Muscle layer of duodenum (tissue), 2 donors: ENCODE results near the gene WDR75.

Experiments
- H3K27ac ChIP-seq: one replicate; pipeline ENCODE4 v1.7.0; 2013; ENCODE audit warnings: mild to moderate bottlenecking, low read length
- H3K27me3 ChIP-seq: one replicate; pipeline ENCODE4 v1.7.0; 2013; ENCODE audit warnings: low read depth, mild to moderate bottlenecking, control low read depth, low read length
- H3K36me3 ChIP-seq, 2 donors: one replicate each; pipeline ENCODE4 v1.7.0; 2013; ENCODE audit warnings: low read length in 2 of 2, control low read depth in 1 of 2, mild to moderate bottlenecking in 1 of 2; ENCODE audit not compliant: insufficient read depth in 2 of 2, control insufficient read depth in 1 of 2
- H3K4me1 ChIP-seq, 2 donors: one replicate each; pipeline ENCODE4 v1.7.0; 2013; ENCODE audit warnings: low read length in 2 of 2, mild to moderate bottlenecking in 2 of 2, control low read depth in 1 of 2, moderate library complexity in 1 of 2; ENCODE audit not compliant: insufficient read depth in 2 of 2, control insufficient read depth in 1 of 2
- H3K4me3 ChIP-seq, 2 donors: one replicate each; pipeline ENCODE4 v1.7.0; 2013; ENCODE audit warnings: low read length in 2 of 2, low read depth in 1 of 2, mild to moderate bottlenecking in 1 of 2
- H3K9me3 ChIP-seq, 2 donors: one replicate each; pipeline ENCODE4 v1.7.0; 2013; ENCODE audit warnings: low read length in 2 of 2, control low read depth in 1 of 2, mild to moderate bottlenecking in 1 of 2; ENCODE audit not compliant: control insufficient read depth in 1 of 2
- donor health status: healthy.

The WDR75 gene

DNA sequence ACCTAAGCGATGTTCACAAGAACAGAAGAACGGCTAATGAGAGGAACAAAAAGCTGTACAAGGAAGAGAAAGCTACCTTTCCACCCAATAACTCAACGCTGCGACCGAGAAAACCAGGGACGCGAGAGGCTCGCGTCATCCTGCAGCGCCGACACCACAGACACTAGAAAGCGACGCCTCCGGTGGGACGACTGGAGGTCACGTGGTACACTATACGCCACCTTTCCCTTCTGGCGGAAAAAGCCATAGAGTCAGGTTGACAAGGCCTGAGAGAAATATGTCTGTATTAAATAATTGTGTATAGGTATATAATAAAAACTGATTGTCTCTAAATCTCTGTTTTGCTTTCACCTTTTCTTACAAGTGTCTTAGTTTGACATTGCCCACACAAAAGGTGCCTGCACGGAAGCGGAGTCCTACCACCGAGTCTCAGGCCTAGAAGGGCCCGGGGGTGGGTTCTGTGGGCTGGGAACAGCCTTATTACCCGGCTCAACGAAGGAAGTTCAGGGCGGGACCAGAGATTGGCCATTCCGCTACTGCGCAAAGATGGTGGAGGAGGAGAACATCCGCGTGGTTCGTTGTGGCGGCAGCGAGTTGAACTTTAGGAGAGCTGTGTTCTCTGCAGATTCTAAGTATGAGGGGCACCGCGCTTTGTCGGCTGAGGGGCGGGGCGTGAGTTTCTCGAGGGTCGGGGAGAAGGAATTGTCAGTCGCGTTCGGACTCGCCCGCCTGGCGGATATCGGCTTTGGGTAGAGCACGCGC is at the start of gene WDR75:
Gene WDR75, plus strand, starts transcription at position 528 of the 762 bp plus-strand sequence. Its CDS starts 19 bp downstream, at position 547.
- no peaks in the 10 kb centered on the region for H3K27me3 ChIP-seq
- no peaks in the 10 kb centered on the region for H3K36me3 ChIP-seq
- H3K4me1 ChIP-seq = peaks cover 4 to 27% of the 10 kb centered on the region in 2 donors
- no peaks in the 10 kb centered on the region for H3K9me3 ChIP-seq
- peak within 1 kb of the TSS; percentile 98 for H3K27ac ChIP-seq
- peak within 1 kb of the TSS; percentile 94 to 95 for H3K4me3 ChIP-seq

DNA sequence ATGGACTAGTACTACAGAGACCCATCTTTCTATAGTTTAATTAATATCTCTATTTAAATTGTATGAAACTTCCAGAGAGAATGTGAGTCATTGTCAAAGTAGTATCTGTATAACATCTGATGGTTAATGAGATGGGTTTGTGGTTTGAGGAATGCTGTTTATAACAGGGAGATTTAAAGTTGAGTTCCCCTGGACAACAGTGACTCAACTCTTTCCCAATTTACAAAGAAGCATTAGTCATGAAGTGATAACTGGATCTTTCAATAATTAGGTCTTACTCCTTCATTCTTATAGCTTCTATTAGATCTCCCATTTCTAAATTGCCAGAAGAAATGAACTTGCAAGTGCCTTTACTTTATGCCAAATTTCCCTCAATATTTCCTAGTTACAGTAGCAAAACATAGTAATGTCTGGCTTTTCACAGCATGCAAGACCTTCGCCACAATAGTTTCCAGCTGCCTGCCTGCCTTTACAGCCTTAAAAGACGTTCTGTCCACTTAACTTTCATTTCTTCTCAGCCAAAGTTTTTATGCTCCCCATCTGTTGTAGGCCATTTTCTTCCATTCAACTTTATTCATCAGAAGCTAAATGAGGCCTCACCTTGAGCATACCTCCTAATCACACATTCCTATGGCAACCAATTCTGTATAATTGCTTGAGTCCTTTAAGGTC is 47.7 kb upstream of the WDR75 start:
- Histone ChIP-seq H3K4me3 (peak overlapping the region in 1 of 2 donors; percentile 4), H3K36me3 (no peaks in the 10 kb centered on the region), H3K9me3 (no peaks in the 10 kb centered on the region), H3K4me1 (peaks cover 0 to 15% of the 10 kb centered on the region in 2 donors), H3K27ac (peak overlapping the region; percentile 81), H3K27me3 (no peaks in the 10 kb centered on the region)

DNA sequence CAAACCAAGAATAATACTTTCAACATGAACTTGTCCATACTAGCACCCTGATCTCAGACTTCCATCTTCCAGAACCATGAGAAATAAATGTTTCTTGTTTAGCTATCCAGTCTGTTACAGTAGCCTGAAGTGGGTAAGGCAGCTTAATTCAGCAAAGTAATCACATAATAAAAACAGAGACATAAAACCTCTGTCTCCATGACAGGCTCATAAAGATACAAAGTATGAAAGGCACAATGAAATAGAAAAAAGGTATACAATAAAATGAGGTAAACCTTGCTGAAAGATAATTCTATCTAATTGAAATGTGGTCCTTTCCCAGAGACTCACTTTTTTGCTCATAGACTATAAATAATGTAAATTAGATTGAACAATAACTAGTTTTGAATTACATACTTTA is 46.7 kb upstream of the WDR75 start:
- Histone ChIP-seq H3K9me3 (no peaks in the 10 kb centered on the region), H3K4me3 (no peak overlapping the region), H3K36me3 (no peaks in the 10 kb centered on the region), H3K27me3 (no peaks in the 10 kb centered on the region), H3K27ac (peak overlapping the region; percentile 81), H3K4me1 (peaks cover 0 to 15% of the 10 kb centered on the region in 2 donors)

DNA sequence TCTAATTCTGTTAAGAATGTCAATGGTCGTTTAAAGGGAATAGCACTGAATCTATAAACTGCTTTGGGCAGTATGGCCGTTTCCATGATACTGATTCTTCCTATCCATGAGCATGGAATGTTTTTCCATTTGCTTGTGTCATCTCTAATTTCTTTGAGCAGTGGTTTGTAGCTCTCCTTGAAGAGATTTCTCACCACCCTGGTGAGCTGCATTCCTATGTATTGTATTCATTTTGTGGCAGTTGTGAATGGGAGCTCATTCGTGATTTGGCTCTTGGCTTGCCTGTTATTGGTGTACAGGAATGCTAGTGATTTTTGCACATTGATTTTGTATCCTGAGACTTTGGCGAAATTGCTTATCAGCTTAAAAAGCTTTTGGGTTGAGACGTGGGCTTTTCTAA is 38.3 kb upstream of the WDR75 start:
- Histone ChIP-seq H3K4me1 (peaks cover 0 to 15% of the 10 kb centered on the region in 2 donors), H3K27me3 (no peaks in the 10 kb centered on the region), H3K27ac (no peak overlapping the region), H3K9me3 (no peaks in the 10 kb centered on the region), H3K36me3 (no peaks in the 10 kb centered on the region), H3K4me3 (no peak overlapping the region)

DNA sequence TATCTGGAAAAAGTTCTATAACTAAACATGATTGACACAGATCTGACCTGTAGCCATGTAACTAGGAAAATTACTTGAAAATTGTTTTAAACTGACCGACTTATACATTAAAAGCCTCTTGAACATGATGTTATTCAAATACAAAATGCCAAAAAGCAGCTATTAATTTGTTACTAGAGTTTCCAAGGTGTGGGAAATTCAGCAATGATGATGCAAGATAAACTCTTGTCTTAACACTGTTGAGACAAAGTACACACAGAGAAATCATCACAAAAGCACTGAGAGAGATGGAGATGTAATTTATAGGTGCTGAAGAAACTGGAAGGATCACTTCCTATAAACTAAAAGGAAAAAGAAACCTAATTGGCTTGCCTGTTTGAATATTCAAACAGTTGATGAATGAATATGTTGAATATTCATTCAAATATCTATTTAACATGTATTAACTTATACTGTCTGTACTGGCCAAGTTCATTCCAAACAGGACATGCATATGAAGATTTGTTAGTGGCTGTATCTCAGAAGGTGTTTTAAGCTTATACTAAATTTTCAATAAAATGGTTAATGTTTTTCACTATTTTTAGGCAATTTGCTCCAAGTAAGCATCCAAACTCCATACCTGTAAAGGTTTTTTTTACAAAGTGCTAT is 34.6 kb upstream of the WDR75 start:
- Histone ChIP-seq H3K9me3 (no peaks in the 10 kb centered on the region), H3K36me3 (no peaks in the 10 kb centered on the region), H3K27me3 (no peaks in the 10 kb centered on the region), H3K4me3 (no peak overlapping the region), H3K27ac (peak overlapping the region; percentile 88), H3K4me1 (peaks cover 5 to 21% of the 10 kb centered on the region in 2 donors)

DNA sequence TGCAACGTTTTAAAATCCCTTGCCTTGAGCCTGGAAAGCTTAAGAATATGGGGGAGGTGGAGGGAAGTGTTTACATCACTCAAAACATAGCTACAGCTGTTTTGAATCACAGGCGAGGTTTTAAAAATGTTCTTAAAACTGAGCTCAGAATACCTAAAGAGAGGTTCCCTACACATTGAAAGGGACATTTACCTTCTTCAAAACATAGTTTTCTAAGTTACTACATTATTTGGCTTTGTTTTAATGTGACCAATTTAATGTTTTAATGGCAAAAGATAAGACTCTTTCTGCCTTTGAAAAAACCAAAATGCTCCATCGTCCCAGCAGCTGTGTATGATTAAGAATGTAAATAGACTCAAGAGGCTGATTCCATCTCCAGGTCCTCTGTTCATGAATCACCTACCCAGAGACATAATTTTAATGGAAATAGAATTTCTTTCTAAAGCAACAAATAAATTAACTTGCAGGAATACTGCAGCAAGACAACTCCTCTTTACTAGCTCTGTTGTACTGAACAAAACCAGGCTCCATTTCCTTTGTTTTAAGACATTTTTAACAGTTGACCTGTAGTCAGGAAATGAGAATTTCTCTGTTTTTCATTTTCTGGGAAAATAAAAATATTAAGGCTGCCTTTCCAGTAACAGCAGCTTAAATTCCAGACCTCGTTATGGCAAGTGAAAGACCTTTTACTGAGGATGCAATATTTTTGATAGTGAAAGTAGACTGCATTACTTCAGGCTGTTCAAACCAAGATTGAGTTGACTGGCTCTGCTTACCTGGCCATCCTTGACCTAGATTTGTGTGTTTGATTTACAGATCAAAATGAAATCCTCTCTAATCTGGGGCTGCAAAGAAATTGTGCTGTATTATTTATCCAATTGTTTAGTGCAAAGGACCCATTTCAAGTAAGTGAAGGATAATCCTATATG is 33.7 kb upstream of the WDR75 start:
- Histone ChIP-seq H3K4me1 (peaks cover 5 to 21% of the 10 kb centered on the region in 2 donors), H3K4me3 (peak overlapping the region; percentile 24 to 26), H3K27ac (peak overlapping the region; percentile 88), H3K27me3 (no peaks in the 10 kb centered on the region), H3K9me3 (no peaks in the 10 kb centered on the region), H3K36me3 (no peaks in the 10 kb centered on the region)

DNA sequence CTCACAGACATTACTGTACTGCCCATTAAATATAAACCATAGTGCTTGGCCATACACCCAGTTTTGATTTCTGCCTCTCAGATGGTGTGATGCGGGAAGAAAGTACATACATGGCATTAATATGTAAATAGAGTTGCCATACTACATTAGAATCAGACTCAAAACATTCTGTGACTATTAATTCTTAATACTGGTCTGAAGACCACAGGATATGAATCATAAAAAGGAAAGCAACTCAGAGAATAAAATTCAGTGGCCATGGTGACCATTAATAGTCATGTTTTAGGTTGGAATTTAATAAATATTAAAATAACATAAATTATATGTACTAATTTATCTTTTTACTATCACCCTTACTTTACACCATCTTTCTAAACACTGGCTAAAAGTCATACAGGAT is 33.0 kb upstream of the WDR75 start:
- Histone ChIP-seq H3K4me1 (peaks cover 5 to 21% of the 10 kb centered on the region in 2 donors), H3K27ac (peak overlapping the region; percentile 88)

DNA sequence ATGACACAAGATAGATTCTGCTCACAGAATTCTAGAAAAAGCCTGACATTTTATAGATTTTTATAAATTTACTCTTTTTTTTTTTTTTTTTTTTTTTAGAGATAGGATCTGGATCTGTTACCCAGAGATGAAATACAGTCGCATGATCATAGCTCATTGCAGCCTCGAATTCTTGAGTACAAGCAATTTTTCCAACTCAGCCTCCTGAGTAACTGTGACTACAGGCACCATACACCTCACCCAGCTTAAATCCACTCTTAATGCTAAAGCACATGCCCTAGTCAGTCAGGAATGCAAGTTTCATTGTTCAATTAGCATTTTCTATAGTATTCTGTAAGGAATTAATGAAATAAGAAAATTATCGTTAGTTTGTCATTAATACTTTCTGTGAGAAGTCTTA is 32.1 kb upstream of the WDR75 start:
- Histone ChIP-seq H3K27ac (no peak overlapping the region), H3K27me3 (no peaks in the 10 kb centered on the region), H3K36me3 (no peaks in the 10 kb centered on the region), H3K4me1 (peaks cover 5 to 21% of the 10 kb centered on the region in 2 donors), H3K4me3 (no peak overlapping the region), H3K9me3 (no peaks in the 10 kb centered on the region)

More for the DNA sequence above, 33.0 kb upstream of the WDR75 start:
- Histone ChIP-seq H3K36me3 (no peaks in the 10 kb centered on the region), H3K9me3 (no peaks in the 10 kb centered on the region), H3K4me3 (peak overlapping the region in 1 of 2 donors; percentile 24), H3K27me3 (no peaks in the 10 kb centered on the region)

DNA sequence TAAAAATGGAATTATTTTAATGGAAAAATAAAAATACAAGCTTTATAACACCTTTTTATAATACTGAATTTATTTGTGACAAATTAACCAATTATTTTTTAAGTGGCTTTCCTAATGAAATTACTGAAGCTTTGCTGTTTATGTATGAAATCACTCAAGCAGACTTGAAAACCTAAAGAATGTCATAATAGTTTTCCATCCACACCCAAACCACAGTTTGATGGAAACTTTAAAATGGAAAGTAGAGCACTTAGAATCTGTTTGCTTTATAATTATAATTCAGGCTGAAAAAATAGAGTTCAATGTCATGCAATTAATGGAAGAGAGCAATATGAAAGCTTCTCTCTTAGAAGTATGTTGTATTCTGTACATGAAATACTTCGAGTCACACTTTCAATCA is 31.6 kb upstream of the WDR75 start:
- H3K4me1 ChIP-seq = peaks cover 5 to 21% of the 10 kb centered on the region in 2 donors
- H3K4me3 ChIP-seq = no peak overlapping the region
- H3K27ac ChIP-seq = no peak overlapping the region
- no peaks in the 10 kb centered on the region for H3K36me3 ChIP-seq
- H3K9me3 ChIP-seq = no peaks in the 10 kb centered on the region
- no peaks in the 10 kb centered on the region for H3K27me3 ChIP-seq

DNA sequence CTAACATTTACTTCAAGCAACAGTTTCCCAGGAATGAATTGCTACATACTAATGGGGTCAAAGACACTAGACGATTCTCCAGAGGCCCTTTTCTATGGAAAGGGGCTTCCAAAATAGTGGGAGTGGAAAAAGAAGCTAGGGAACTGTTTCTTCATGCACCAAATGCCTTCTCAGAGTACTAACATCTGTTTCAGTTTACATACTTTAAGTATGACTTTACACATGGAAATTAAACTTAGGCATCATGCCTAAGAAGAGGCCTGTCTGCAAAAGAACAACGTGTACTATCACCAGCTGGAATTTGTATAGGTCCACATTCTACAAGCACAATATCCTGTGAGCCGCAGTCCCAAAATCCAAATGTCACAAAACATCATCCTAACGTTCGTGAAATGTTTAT is 29.4 kb upstream of the WDR75 start:
- Histone ChIP-seq H3K27me3 (no peaks in the 10 kb centered on the region), H3K9me3 (no peaks in the 10 kb centered on the region), H3K27ac (peak overlapping the region; percentile 84), H3K4me3 (no peak overlapping the region), H3K36me3 (no peaks in the 10 kb centered on the region), H3K4me1 (peaks cover 5 to 16% of the 10 kb centered on the region in 2 donors)
